Right atrium auricular region (tissue), 2 donors: Measurements from ENCODE around the gene CHMP3. TPM values are rescaled to one million over a fixed set of nuclear protein-coding genes. Genes with fewer than 3 reads are reported as not detected.
"Not testable (repeated sequence)": the region's sequence is repeated elsewhere in the genome, so short reads cannot be mapped to it uniquely, and the experiment has no call there.

Experiments used
- DNase-seq: peaks from one replicate; pipeline ENCODE4 v3.0.0-alpha.2; 2019; ENCODE audit warnings: low spot score
- H3K27ac ChIP-seq, 2 donors: fragments of 200-600 bp; sonication (generic); 1 replicate in 1 of 2; 2 replicates in 1 of 2; pipeline ENCODE4 v1.5.1; 2016 to 2019
- H3K27me3 ChIP-seq, 2 donors: fragments of 200-600 bp; sonication (generic); one replicate each; pipeline versions ENCODE4 v1.5.1 to v1.6.0; 2017 to 2019
- H3K36me3 ChIP-seq: fragments of 200-600 bp; sonication (generic); one replicate; pipeline ENCODE4 v1.5.1; 2016
- H3K4me1 ChIP-seq, 2 donors: fragments of 200-600 bp; sonication (generic); one replicate each; pipeline versions ENCODE4 v1.5.1 to v1.6.0; 2017 to 2019
- H3K4me3 ChIP-seq, 2 donors: fragments of 200-600 bp; sonication (generic); 1 replicate in 1 of 2; 2 replicates in 1 of 2; pipeline ENCODE4 v1.5.1; 2017 to 2019; ENCODE audit warnings: mild to moderate bottlenecking in 1 of 2, moderate library complexity in 1 of 2
- H3K9me3 ChIP-seq, 2 donors: fragments of 200-600 bp; sonication (generic); one replicate each; pipeline ENCODE4 v1.5.1; 2019
- total RNA-seq, 2 donors: library from RNA; depleted of rRNA; stranded (reverse); fragments of >200 nt; gene quantifications; one replicate each; pipeline ENCODE4 v1.1.0, GENCODE V29; 2016
- TF ChIP-seq, protein P1 (sequence below), 2 donors: fragments of 200-600 bp; sonication (generic); IDR thresholded peaks; one replicate each; pipeline ENCODE4 v1.5.1; 2019; ENCODE audit warnings: antibody characterized with exemption in 2 of 2

Gene CHMP3
- total RNA-seq, 2 donors from 2014 or later = 79.7 to 89.1 TPM

DNA sequence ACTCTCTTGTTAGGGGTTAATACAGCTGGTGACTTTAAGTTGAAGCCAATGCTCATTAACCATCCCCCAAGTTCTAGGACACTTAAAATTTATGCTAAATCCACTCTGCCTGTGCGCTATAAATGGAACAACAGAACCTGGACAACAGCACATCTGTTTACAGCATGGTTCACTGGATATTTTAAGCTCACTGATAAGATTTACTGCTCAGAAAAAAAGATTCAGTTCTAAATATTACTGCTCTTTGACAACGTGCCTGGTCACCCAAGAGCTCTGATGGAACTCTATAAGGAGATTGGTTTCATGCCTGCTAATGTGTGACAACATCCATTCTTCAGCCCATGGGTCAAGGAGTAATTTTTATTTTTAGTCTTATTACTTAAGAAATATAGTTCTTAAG is 32.9 kb upstream of the CHMP3 start:
- TF ChIP-seq, protein P1, sequence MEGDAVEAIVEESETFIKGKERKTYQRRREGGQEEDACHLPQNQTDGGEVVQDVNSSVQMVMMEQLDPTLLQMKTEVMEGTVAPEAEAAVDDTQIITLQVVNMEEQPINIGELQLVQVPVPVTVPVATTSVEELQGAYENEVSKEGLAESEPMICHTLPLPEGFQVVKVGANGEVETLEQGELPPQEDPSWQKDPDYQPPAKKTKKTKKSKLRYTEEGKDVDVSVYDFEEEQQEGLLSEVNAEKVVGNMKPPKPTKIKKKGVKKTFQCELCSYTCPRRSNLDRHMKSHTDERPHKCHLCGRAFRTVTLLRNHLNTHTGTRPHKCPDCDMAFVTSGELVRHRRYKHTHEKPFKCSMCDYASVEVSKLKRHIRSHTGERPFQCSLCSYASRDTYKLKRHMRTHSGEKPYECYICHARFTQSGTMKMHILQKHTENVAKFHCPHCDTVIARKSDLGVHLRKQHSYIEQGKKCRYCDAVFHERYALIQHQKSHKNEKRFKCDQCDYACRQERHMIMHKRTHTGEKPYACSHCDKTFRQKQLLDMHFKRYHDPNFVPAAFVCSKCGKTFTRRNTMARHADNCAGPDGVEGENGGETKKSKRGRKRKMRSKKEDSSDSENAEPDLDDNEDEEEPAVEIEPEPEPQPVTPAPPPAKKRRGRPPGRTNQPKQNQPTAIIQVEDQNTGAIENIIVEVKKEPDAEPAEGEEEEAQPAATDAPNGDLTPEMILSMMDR (IDR thresholded peaks at IDR 0.05) = no peak
- DNase-seq = no peak
- Histone ChIP-seq H3K4me3 (no peak overlapping the region), H3K9me3 (no peaks in the 10 kb centered on the region), H3K27me3 (no peaks in the 10 kb centered on the region), H3K27ac (peak overlapping the region; percentile 64 to 86), H3K36me3 (no peaks in the 10 kb centered on the region), H3K4me1 (peaks cover 0 to 24% of the 10 kb centered on the region in 2 donors)

DNA sequence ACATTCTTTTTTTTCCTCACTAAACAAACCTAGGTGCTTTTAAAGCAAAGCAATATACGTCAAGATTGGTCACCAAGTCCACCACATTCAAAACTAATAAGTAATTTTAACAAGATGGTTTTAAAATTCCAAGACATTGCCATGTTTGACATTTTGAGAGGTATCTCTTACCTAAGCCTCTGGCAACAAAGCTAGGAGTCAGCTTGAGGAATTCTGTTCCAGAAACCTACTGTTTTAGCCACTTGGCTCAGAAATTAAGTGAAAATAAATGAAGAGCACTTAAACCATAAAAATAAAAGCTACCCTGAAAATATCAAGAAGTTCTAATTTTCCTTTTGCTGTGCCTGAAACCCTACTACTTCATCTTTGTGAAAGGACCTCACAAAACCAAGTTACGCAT is 30.0 kb upstream of the CHMP3 start:
- DNase-seq = no peak
- TF ChIP-seq, protein P1 (IDR thresholded peaks at IDR 0.05) = no peak
- Histone ChIP-seq H3K4me3 (no peak overlapping the region), H3K9me3 (no peaks in the 10 kb centered on the region), H3K4me1 (peaks cover 0 to 24% of the 10 kb centered on the region in 2 donors), H3K27ac (peak overlapping the region; percentile 51 to 86), H3K36me3 (no peaks in the 10 kb centered on the region), H3K27me3 (no peaks in the 10 kb centered on the region)

DNA sequence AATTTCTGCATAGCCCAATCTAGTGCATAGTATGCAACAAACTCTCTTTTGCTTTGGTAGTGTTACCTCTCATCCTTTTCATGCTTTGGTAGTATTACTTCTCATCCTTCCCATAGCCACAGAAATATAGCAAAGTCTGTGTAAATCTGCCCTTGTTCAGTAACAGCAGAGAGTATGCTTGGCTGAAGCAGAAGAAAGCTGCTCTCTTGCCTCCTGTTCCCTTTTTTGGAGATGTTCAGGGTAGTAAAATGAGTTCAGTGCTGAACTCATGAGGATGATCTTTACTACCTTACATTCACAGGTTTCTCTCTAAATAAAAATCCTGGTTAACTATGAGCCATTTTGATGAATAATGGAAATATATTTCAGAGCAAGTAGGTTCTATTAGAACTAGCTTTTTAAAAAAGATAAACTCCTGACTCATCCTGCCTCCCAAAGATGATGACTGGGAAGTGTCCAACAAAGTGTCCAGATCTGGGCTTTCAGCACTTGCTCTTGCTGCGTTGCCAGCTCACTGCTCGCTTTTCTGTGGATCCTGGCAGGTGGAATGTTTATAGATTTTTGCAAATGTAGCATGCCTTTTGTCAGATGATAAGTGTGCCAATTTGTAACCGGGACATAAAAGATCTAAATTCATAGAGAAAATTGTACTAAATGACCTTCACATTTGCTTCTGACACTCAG is 29.4 kb upstream of the CHMP3 start:
- TF ChIP-seq, protein P1 (IDR thresholded peaks at IDR 0.05) = no peak
- peaks cover 0 to 24% of the 10 kb centered on the region in 2 donors for H3K4me1 ChIP-seq
- no peaks in the 10 kb centered on the region for H3K27me3 ChIP-seq
- H3K9me3 ChIP-seq = no peaks in the 10 kb centered on the region
- peak overlapping the region; percentile 51 to 86 for H3K27ac ChIP-seq
- DNase-seq = no peak
- no peak overlapping the region for H3K4me3 ChIP-seq
- no peaks in the 10 kb centered on the region for H3K36me3 ChIP-seq

DNA sequence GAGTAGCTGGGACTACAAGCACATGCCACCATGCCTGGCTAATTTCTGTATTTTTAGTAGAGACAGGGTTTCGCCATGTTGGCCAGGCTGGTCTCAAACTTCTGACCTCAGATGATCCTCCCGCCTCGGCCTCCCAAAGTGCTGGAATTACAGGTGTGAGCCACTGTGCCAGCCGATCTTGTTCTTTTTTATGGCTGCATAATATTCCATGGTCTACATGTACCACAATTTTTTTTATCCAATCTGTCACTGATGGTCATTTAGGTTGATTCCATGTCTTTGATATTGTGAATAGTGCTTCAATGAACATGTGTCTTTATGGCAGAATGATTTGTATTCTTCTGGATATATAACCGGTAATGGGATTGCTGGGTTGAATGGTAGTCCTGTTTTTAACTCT is 26.5 kb upstream of the CHMP3 start:
- not testable (repeated sequence) for DNase-seq

DNA sequence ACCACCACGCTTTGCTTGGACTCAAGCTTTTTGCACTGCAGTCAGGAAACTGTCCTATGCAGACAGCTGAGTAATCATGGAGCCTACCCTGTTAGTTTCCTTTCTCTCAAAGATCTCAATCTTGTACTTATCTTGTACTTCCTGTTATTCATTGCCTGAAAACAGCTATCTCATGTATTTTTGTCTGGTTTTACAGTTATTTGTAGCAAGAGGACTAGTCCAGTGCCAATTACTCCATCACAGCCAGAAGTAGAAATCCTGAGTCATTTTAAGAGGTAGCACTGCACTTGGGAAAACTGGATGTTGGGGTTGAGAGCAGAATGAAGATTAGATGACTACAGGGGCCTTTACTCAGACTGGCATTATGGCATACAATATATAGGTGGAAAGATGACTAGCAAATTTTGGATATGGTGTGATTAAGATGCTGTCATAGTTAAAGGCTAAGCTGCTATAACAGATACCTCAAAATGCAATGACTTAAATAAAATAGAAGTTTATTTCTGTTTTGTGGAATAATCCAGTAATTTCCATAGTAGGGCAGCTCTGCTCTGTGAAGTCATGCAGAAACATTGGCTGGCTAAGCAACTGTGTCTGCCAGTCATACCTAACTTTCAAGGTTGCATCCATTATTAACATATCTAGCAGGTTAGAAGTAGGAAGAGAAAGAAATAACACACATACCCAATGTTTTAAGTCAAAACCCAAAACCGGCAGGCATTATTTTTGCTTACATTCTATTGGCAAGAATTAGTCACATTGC is 21.1 kb upstream of the CHMP3 start:
- Histone ChIP-seq H3K4me3 (no peak overlapping the region), H3K27me3 (no peaks in the 10 kb centered on the region), H3K9me3 (no peaks in the 10 kb centered on the region), H3K36me3 (no peaks in the 10 kb centered on the region), H3K4me1 (no peaks in the 10 kb centered on the region), H3K27ac (no peak overlapping the region)
- DNase-seq = no peak
- TF ChIP-seq, protein P1 (IDR thresholded peaks at IDR 0.05) = no peak

More for the DNA sequence above, 26.5 kb upstream of the CHMP3 start:
- not testable (repeated sequence) for H3K36me3 ChIP-seq, H3K27ac ChIP-seq, H3K4me3 ChIP-seq, H3K9me3 ChIP-seq, H3K27me3 ChIP-seq
- H3K4me1 ChIP-seq = peaks cover 0 to 17% of the 10 kb centered on the region in 2 donors

DNA sequence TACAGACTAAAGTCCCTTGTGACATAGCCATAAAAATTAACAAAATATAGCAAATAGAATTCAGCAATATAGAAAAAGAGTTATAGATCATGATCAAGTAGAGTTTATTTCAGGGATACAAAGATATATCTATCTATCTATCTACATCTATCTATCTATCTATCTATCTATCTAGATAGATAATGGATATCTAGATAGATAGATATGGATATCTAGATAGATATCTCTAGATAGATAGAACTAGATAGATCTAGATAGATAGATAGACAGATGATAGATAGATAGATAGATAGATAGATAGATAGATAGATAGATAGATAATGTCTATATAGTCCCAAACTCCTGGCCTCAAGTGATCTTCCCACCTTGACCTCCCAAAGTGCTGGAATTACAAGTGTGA is 17.3 kb upstream of the CHMP3 start:
- no peak overlapping the region for H3K4me3 ChIP-seq
- H3K36me3 ChIP-seq = no peaks in the 10 kb centered on the region
- TF ChIP-seq, protein P1 (IDR thresholded peaks at IDR 0.05) = no peak
- H3K27me3 ChIP-seq = no peaks in the 10 kb centered on the region
- no peak for DNase-seq
- H3K9me3 ChIP-seq = peaks cover 0 to 8% of the 10 kb centered on the region in 2 donors
- no peaks in the 10 kb centered on the region for H3K4me1 ChIP-seq
- H3K27ac ChIP-seq = no peak overlapping the region
